ENCODE data around the gene QPCTL.
"Not testable (repeated sequence)": the region's sequence is repeated elsewhere in the genome, so short reads cannot be mapped to it uniquely, and the experiment has no call there.

Gene QPCTL

GRCh38 chr19:45717983-45718650 lies 25.7 kb downstream of the QPCTL start:
- no peak for DNase-seq

- DNase-seq = not testable (repeated sequence)
These were observed 27.6 kb downstream of the QPCTL start for GRCh38 chr19:45720065-45720464.

- DNase-seq = not testable (repeated sequence)
These were observed 36.2 kb downstream of the QPCTL start for GRCh38 chr19:45728683-45729082.

- DNase-seq = peak; percentile 18 to 29
These were observed 37.4 kb downstream of the QPCTL start for GRCh38 chr19:45729800-45730290.

GRCh38 chr19:45730368-45731288 lies 38.2 kb downstream of the QPCTL start, which contains the start of gene FBXO46:
Gene FBXO46, minus strand, starts transcription at chr19:45730896. Its CDS starts 17,401 bp downstream, at chr19:45713495.
- DNase-seq = peak; percentile 90 to 94

- no peak for DNase-seq
These were observed 40.8 kb downstream of the QPCTL start, which contains the start of gene MEIOSIN for GRCh38 chr19:45733160-45733810. Gene MEIOSIN, plus strand, starts transcription at chr19:45733439. Its CDS starts 1,938 bp downstream, at chr19:45735377.

- no peak for DNase-seq
These were observed 47.3 kb downstream of the QPCTL start for GRCh38 chr19:45739498-45740439.

GRCh38 chr19:45742969-45743368 lies 50.5 kb downstream of the QPCTL start:
- DNase-seq = no peak

GRCh38 chr19:45745606-45746005 lies 53.1 kb downstream of the QPCTL start:
- no peak for DNase-seq

GRCh38 chr19:45746866-45747265 lies 54.4 kb downstream of the QPCTL start:
- DNase-seq = no peak

GRCh38 chr19:45747513-45747912 lies 55.0 kb downstream of the QPCTL start:
- DNase-seq = no peak

GRCh38 chr19:45751483-45751882 lies 59.0 kb downstream of the QPCTL start:
- not testable (repeated sequence) for DNase-seq

GRCh38 chr19:45752639-45753038 lies 60.2 kb downstream of the QPCTL start:
- DNase-seq = no peak

- DNase-seq = no peak
These were observed 61.1 kb downstream of the QPCTL start for GRCh38 chr19:45753548-45753947.
